GM23338 (cell line): ENCODE data around the gene ECHDC1. TPM values are rescaled to one million over a fixed set of nuclear protein-coding genes. Genes with fewer than 3 reads are reported as not detected.

Experiments used
- ATAC-seq: fragments of 200-7000 bp; cut with Tn5 transposase; 3 replicates; pipeline ENCODE4 v1.9.1; 2020
- DNase-seq: peaks from one replicate; pipeline ENCODE4 v3.0.0-alpha.2; 2015; ENCODE audit warnings: low spot score
- H2AFZ ChIP-seq: fragments of 200-600 bp; sonication (generic); 2 replicates; pipeline ENCODE4 v1.8.0; 2016; ENCODE audit warnings: antibody characterized with exemption, mild to moderate bottlenecking, moderate library complexity
- H3F3A ChIP-seq: fragments of 200-600 bp; sonication (generic); replicated peaks from 2 replicates; pipeline ENCODE4 v1.8.0; 2017; ENCODE audit warnings: antibody characterized with exemption, mixed run types, low read depth
- H3K27ac ChIP-seq: fragments of 200-600 bp; sonication (generic); 2 replicates; pipeline ENCODE4 v1.6.1; 2016; ENCODE audit warnings: low read depth
- H3K27me3 ChIP-seq: fragments of 200-600 bp; sonication (generic); 2 replicates; pipeline ENCODE4 v1.8.0; 2016; ENCODE audit warnings: mild to moderate bottlenecking, mixed run types, moderate library complexity; ENCODE audit not compliant: insufficient read depth
- H3K36me3 ChIP-seq: fragments of 200-600 bp; sonication (generic); 2 replicates; pipeline ENCODE4 v1.8.0; 2016; ENCODE audit warnings: mild to moderate bottlenecking; ENCODE audit not compliant: insufficient read depth
- H3K4me1 ChIP-seq: fragments of 200-600 bp; sonication (generic); 2 replicates; pipeline ENCODE4 v1.8.0; 2016; ENCODE audit warnings: mild to moderate bottlenecking, moderate library complexity; ENCODE audit not compliant: insufficient read depth
- H3K4me2 ChIP-seq: fragments of 200-600 bp; sonication (generic); 2 replicates; pipeline ENCODE4 v1.7.1; 2017; ENCODE audit warnings: mixed run types
- H3K4me3 ChIP-seq: fragments of 200-600 bp; sonication (generic); 2 replicates; pipeline ENCODE4 v1.6.1; 2016; ENCODE audit warnings: mixed run types
- H3K79me2 ChIP-seq: fragments of 200-600 bp; sonication (generic); replicated peaks from 2 replicates; pipeline ENCODE4 v1.8.0; 2017; ENCODE audit warnings: mild to moderate bottlenecking; ENCODE audit not compliant: insufficient read depth
- H3K9me2 ChIP-seq: fragments of 200-600 bp; sonication (generic); 2 replicates; pipeline ENCODE4 v1.8.0; 2017; ENCODE audit not compliant: insufficient read depth
- H4K20me1 ChIP-seq: fragments of 200-600 bp; sonication (generic); replicated peaks from 2 replicates; pipeline ENCODE4 v1.8.0; 2017; ENCODE audit warnings: mild to moderate bottlenecking; ENCODE audit not compliant: insufficient read depth
- H3K27ac Mint-ChIP-seq: 2 replicates; pipeline ENCODE4 v1.8.0; 2020; ENCODE audit warnings: inconsistent platforms, mild to moderate bottlenecking, moderate library complexity, mixed read lengths
- H3K27me3 Mint-ChIP-seq: 3 replicates; pipeline ENCODE4 v1.8.0; 2022; ENCODE audit warnings: low read depth, mild to moderate bottlenecking, moderate library complexity, mixed read lengths, inconsistent platforms; ENCODE audit not compliant: insufficient read depth, poor library complexity
- H3K36me3 Mint-ChIP-seq: 3 replicates; pipeline ENCODE4 v1.8.0; 2021; ENCODE audit warnings: low read depth, mild to moderate bottlenecking, inconsistent platforms, moderate library complexity, mixed read lengths
- H3K4me1 Mint-ChIP-seq: 3 replicates; pipeline ENCODE4 v1.8.0; 2020; ENCODE audit warnings: mild to moderate bottlenecking, inconsistent platforms, mixed read lengths
- H3K4me3 Mint-ChIP-seq: 3 replicates; pipeline ENCODE4 v1.8.0; 2021; ENCODE audit warnings: moderate library complexity, mild to moderate bottlenecking, inconsistent platforms, mixed read lengths
- H3K9me3 Mint-ChIP-seq: 3 replicates; pipeline ENCODE4 v1.8.0; 2020; ENCODE audit warnings: moderate library complexity, mild to moderate bottlenecking, inconsistent platforms, mixed read lengths
- CREB1 ChIP-seq: fragments of 250-450 bp; sonication (Bioruptor Pico); IDR thresholded peaks from 2 replicates; pipeline ENCODE4 v1.5.0; 2020; ENCODE audit warnings: low read depth, mild to moderate bottlenecking, moderate library complexity
- EZH2 ChIP-seq: fragments of 200-600 bp; sonication (generic); IDR thresholded peaks from one replicate; pipeline ENCODE4 v1.8.0; 2017; ENCODE audit warnings: antibody characterized with exemption, mild to moderate bottlenecking, low read depth; ENCODE audit not compliant: unreplicated experiment
- EZH2phosphoT487 ChIP-seq: fragments of 200-600 bp; sonication (generic); IDR thresholded peaks from one replicate; pipeline ENCODE4 v1.8.1; 2018; ENCODE audit warnings: antibody characterized with exemption; ENCODE audit not compliant: unreplicated experiment
- JUNB ChIP-seq: IDR thresholded peaks from one replicate; pipeline ENCODE4 v1.6.1; 2016; ENCODE audit warnings: antibody characterized with exemption; ENCODE audit not compliant: unreplicated experiment
- NANOG ChIP-seq: IDR thresholded peaks from 2 replicates; pipeline ENCODE4 v1.6.1; 2016; ENCODE audit warnings: antibody characterized with exemption, borderline replicate concordance
- STAT1 ChIP-seq: IDR thresholded peaks from one replicate; pipeline ENCODE4 v1.6.1; 2016; ENCODE audit warnings: antibody characterized with exemption; ENCODE audit not compliant: unreplicated experiment
- ZNF114 ChIP-seq: fragments of 250-450 bp; sonication (Bioruptor Pico); IDR thresholded peaks from 2 replicates; pipeline ENCODE4 v1.5.0; 2020; ENCODE audit warnings: mild to moderate bottlenecking, moderate library complexity
- ZNF331 ChIP-seq: fragments of 250-450 bp; sonication (Bioruptor Pico); IDR thresholded peaks from 2 replicates; pipeline ENCODE4 v1.5.0; 2020; ENCODE audit warnings: low read depth, mild to moderate bottlenecking, moderate library complexity
- polyA plus RNA-seq: library from polyadenylated mRNA; unstranded; fragments of >200 nt; fragmentation: Nextera tagmentation; extraction: Ambion mirVana; gene quantifications from 2 replicates; pipeline ENCODE4 v1.2.1, GENCODE V29; 2016
- total RNA-seq: library from RNA; depleted of rRNA; stranded (reverse); fragments of >200 nt; shearing (Covaris generic); gene quantifications from 2 replicates; pipeline ENCODE4 v1.2.3, GENCODE V29; 2014
- TF ChIP-seq, protein P1 (sequence below), 2 experiments: fragments of 200-600 bp in 1 of 2; sonication (generic) in 1 of 2; conservative IDR thresholded peaks; 2 replicates each; pipeline versions ENCODE4 v1.5.1 to v1.6.1; 2016 to 2017; ENCODE audit warnings: antibody characterized with exemption in 2 of 2, low read depth in 2 of 2, mild to moderate bottlenecking in 2 of 2, moderate library complexity in 1 of 2
- TF ChIP-seq, protein P2 (sequence below): IDR thresholded peaks from one replicate; pipeline ENCODE4 v1.6.1; 2018; ENCODE audit warnings: antibody characterized with exemption; ENCODE audit not compliant: unreplicated experiment
- TF ChIP-seq, protein P3 (sequence below): IDR thresholded peaks from 2 replicates; pipeline ENCODE4 v1.6.1; 2016; ENCODE audit warnings: antibody characterized with exemption
- TF ChIP-seq, protein P4 (sequence below): fragments of 250-450 bp; sonication (Bioruptor Pico); IDR thresholded peaks from 2 replicates; pipeline ENCODE4 v1.5.0; 2020; ENCODE audit warnings: mild to moderate bottlenecking, moderate library complexity

ECHDC1 gene
- total and polyA plus RNA-seq, 2 experiments from 2014 or later: 65.8 to 98.4 TPM

DNA sequence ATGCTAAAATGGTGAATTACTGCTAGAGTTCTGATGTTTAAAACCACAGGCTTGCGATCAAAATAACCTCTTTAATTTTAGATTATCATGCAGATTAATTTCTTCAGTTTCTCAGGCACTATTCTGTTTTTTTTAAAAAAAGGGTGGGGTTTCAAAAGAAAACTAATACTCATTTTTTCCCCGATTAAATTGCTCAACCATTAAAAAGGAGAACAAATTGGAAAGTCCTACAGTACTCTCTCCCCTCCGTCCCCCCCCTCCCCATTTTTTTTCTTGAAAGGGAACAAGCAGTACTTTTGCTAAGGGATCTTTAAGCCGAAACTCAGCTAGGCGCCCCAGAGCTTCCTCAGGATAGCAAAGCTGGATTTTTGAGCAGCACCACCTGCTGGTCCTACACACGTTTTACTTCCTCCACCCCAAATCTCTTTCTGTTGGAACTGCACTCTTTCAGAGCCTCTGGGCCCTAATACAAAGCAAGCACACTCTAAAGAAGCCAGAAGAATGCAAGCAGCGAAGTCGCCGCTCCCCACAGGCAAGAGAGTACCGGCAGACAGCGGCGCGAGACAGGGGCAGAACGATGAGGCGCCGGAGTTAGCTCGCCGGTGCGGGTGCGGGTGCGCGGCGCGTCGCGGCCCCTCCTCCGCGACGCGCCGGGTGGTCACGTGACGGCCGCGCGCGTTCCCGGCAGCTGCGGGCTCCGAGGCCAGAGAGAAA lies 77.1 kb downstream of the ECHDC1 start, which contains the start of gene RNF146 (continued):
- TF ChIP-seq NANOG: no peak
- peak; percentile 52; the same call in 1 of the 2 replicates for TF ChIP-seq CREB1 (CRISPR knock-in tag)
- TF ChIP-seq EZH2phosphoT487: no peak
- TF ChIP-seq, protein P1, sequence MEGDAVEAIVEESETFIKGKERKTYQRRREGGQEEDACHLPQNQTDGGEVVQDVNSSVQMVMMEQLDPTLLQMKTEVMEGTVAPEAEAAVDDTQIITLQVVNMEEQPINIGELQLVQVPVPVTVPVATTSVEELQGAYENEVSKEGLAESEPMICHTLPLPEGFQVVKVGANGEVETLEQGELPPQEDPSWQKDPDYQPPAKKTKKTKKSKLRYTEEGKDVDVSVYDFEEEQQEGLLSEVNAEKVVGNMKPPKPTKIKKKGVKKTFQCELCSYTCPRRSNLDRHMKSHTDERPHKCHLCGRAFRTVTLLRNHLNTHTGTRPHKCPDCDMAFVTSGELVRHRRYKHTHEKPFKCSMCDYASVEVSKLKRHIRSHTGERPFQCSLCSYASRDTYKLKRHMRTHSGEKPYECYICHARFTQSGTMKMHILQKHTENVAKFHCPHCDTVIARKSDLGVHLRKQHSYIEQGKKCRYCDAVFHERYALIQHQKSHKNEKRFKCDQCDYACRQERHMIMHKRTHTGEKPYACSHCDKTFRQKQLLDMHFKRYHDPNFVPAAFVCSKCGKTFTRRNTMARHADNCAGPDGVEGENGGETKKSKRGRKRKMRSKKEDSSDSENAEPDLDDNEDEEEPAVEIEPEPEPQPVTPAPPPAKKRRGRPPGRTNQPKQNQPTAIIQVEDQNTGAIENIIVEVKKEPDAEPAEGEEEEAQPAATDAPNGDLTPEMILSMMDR (conservative IDR thresholded peaks at IDR 0.05; ENCODE audit: low read depth in 2 of 2): peak; percentile 72
- TF ChIP-seq JUNB: no peak
- no peak for TF ChIP-seq STAT1

DNA sequence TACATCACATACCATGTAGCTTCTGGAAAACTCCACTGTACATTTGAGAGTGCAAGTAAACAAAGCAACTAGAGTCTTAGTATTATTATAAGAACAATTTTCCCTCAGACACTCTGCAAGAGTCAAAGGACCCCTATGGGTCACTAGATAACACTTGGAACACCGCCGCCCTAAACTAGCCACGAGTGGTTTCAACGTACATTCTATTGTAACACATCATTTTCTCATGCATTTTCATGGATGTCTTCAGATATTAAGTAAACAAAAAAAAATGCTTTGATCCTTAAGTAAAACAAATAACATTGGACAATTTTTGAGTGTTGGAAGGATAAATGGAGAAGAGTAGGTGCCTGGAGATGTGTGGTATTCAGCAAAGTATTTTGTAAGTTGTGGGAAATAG lies 79.9 kb downstream of the ECHDC1 start:
- Mint-ChIP-seq H3K36me3 (no peaks in the 10 kb centered on the region), H3K27me3 (peaks cover 4% of the 10 kb centered on the region), H3K4me1 (peaks cover 11% of the 10 kb centered on the region; the same call in 2 of the 3 replicates), H3K27ac (no peak overlapping the region), H3K9me3 (no peaks in the 10 kb centered on the region), H3K4me3 (no peak overlapping the region)
- H3K4me2 ChIP-seq: no peak overlapping the region
- no peaks in the 10 kb centered on the region for H3K36me3 ChIP-seq
- no peaks in the 10 kb centered on the region for H3F3A ChIP-seq
- no peak overlapping the region for H3K27ac ChIP-seq
- peaks cover 12% of the 10 kb centered on the region for H3K79me2 ChIP-seq
- H3K4me1 ChIP-seq: peaks cover 12% of the 10 kb centered on the region
- ATAC-seq (no peak), DNase-seq (no peak)
- H3K27me3 ChIP-seq: no peaks in the 10 kb centered on the region
- no peaks in the 10 kb centered on the region for H3K9me2 ChIP-seq
- H3K4me3 ChIP-seq: no peak overlapping the region
- no peaks in the 10 kb centered on the region for H4K20me1 ChIP-seq
- H2AFZ ChIP-seq: no peak overlapping the region
- TF ChIP-seq, protein P2, sequence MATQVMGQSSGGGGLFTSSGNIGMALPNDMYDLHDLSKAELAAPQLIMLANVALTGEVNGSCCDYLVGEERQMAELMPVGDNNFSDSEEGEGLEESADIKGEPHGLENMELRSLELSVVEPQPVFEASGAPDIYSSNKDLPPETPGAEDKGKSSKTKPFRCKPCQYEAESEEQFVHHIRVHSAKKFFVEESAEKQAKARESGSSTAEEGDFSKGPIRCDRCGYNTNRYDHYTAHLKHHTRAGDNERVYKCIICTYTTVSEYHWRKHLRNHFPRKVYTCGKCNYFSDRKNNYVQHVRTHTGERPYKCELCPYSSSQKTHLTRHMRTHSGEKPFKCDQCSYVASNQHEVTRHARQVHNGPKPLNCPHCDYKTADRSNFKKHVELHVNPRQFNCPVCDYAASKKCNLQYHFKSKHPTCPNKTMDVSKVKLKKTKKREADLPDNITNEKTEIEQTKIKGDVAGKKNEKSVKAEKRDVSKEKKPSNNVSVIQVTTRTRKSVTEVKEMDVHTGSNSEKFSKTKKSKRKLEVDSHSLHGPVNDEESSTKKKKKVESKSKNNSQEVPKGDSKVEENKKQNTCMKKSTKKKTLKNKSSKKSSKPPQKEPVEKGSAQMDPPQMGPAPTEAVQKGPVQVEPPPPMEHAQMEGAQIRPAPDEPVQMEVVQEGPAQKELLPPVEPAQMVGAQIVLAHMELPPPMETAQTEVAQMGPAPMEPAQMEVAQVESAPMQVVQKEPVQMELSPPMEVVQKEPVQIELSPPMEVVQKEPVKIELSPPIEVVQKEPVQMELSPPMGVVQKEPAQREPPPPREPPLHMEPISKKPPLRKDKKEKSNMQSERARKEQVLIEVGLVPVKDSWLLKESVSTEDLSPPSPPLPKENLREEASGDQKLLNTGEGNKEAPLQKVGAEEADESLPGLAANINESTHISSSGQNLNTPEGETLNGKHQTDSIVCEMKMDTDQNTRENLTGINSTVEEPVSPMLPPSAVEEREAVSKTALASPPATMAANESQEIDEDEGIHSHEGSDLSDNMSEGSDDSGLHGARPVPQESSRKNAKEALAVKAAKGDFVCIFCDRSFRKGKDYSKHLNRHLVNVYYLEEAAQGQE: no peak
- TF ChIP-seq, protein P3, sequence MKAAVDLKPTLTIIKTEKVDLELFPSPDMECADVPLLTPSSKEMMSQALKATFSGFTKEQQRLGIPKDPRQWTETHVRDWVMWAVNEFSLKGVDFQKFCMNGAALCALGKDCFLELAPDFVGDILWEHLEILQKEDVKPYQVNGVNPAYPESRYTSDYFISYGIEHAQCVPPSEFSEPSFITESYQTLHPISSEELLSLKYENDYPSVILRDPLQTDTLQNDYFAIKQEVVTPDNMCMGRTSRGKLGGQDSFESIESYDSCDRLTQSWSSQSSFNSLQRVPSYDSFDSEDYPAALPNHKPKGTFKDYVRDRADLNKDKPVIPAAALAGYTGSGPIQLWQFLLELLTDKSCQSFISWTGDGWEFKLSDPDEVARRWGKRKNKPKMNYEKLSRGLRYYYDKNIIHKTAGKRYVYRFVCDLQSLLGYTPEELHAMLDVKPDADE: no peak
- TF ChIP-seq EZH2: no peak
- TF ChIP-seq, protein P4, sequence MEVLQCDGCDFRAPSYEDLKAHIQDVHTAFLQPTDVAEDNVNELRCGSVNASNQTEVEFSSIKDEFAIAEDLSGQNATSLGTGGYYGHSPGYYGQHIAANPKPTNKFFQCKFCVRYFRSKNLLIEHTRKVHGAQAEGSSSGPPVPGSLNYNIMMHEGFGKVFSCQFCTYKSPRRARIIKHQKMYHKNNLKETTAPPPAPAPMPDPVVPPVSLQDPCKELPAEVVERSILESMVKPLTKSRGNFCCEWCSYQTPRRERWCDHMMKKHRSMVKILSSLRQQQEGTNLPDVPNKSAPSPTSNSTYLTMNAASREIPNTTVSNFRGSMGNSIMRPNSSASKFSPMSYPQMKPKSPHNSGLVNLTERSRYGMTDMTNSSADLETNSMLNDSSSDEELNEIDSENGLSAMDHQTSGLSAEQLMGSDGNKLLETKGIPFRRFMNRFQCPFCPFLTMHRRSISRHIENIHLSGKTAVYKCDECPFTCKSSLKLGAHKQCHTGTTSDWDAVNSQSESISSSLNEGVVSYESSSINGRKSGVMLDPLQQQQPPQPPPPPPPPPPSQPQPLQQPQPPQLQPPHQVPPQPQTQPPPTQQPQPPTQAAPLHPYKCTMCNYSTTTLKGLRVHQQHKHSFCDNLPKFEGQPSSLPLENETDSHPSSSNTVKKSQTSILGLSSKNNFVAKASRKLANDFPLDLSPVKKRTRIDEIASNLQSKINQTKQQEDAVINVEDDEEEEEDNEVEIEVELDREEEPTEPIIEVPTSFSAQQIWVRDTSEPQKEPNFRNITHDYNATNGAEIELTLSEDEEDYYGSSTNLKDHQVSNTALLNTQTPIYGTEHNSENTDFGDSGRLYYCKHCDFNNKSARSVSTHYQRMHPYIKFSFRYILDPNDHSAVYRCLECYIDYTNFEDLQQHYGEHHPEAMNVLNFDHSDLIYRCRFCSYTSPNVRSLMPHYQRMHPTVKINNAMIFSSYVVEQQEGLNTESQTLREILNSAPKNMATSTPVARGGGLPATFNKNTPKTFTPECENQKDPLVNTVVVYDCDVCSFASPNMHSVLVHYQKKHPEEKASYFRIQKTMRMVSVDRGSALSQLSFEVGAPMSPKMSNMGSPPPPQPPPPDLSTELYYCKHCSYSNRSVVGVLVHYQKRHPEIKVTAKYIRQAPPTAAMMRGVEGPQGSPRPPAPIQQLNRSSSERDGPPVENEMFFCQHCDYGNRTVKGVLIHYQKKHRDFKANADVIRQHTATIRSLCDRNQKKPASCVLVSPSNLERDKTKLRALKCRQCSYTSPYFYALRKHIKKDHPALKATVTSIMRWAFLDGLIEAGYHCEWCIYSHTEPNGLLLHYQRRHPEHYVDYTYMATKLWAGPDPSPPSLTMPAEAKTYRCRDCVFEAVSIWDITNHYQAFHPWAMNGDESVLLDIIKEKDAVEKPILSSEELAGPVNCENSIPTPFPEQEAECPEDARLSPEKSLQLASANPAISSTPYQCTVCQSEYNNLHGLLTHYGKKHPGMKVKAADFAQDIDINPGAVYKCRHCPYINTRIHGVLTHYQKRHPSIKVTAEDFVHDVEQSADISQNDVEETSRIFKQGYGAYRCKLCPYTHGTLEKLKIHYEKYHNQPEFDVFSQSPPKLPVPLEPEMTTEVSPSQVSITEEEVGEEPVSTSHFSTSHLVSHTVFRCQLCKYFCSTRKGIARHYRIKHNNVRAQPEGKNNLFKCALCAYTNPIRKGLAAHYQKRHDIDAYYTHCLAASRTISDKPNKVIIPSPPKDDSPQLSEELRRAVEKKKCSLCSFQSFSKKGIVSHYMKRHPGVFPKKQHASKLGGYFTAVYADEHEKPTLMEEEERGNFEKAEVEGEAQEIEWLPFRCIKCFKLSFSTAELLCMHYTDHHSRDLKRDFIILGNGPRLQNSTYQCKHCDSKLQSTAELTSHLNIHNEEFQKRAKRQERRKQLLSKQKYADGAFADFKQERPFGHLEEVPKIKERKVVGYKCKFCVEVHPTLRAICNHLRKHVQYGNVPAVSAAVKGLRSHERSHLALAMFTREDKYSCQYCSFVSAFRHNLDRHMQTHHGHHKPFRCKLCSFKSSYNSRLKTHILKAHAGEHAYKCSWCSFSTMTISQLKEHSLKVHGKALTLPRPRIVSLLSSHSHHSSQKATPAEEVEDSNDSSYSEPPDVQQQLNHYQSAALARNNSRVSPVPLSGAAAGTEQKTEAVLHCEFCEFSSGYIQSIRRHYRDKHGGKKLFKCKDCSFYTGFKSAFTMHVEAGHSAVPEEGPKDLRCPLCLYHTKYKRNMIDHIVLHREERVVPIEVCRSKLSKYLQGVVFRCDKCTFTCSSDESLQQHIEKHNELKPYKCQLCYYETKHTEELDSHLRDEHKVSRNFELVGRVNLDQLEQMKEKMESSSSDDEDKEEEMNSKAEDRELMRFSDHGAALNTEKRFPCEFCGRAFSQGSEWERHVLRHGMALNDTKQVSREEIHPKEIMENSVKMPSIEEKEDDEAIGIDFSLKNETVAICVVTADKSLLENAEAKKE (CRISPR knock-in tag): no peak
- no peak for TF ChIP-seq JUNB
- no peak for TF ChIP-seq EZH2phosphoT487
- no peak for TF ChIP-seq ZNF114 (CRISPR knock-in tag)
- TF ChIP-seq ZNF331 (CRISPR knock-in tag): no peak
- no peak for TF ChIP-seq STAT1
